NCI-H774 (cell line): ENCODE data around the gene DDX24.

Experiments
- DNase-seq: peaks from one replicate; lab custom pipeline; 2025; lab: John Stamatoyannopoulos, UW

Gene DDX24

DNA sequence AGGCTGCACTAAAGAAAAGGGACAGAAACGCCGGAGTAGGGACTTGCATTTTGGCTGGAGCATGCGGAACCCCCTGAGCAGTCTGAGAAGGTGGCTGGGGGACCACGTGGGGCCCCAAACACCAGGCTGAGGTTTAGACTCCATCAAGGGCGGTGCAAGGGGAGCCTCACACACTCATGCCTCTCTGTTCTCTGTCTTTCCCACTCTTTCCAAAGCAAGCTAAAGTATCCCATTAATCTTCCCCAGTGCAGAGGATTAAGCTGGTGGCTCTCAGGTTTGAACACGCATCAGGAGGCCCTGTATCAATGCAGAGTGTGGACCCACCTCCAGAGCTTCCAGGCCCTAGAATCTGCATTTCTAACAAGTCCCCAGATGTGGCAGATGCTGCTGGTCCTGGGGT, 70.4 kb downstream of the DDX24 start:
- DNase-seq, result no peak

DNA sequence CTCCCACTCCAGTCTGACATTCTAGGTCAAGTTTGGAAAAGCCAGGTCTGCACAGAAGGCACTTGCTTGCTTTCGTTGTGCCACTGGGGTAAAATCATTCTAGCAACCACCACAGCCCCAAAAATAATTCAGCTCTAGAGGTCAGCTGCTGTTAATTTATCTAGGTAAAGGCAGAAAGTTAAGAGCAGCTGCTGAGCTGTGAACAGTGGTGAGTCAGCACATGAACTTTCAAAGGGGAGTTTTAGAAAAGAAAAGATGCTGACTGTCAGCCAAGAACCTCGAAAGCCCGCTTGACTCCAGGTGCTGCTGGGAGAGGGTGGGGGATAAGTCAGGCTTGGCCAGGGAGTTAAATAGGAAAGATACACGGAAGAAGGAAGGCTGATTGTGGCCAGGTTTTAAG, 71.2 kb downstream of the DDX24 start:
- no peak for DNase-seq

DNA sequence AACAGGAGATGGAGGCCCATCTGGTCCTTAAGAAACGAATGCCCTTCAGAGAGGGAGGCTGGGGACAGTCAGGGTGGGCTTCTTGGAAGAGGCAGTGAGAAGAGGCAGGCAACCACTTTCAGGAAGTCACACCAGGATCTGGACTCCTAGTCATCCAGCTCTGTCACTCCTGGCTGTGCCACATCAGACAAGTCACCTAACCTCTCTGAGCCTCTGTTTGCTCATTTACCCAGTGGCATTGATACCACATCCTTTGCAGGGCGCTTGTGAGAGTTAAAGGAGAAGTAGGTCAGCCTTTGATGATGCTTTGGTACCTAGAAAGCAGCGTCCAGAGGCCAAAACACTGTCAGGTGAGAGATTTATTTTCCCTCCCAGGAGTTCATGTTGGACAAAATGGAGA, 72.8 kb downstream of the DDX24 start:
- no peak for DNase-seq

DNA sequence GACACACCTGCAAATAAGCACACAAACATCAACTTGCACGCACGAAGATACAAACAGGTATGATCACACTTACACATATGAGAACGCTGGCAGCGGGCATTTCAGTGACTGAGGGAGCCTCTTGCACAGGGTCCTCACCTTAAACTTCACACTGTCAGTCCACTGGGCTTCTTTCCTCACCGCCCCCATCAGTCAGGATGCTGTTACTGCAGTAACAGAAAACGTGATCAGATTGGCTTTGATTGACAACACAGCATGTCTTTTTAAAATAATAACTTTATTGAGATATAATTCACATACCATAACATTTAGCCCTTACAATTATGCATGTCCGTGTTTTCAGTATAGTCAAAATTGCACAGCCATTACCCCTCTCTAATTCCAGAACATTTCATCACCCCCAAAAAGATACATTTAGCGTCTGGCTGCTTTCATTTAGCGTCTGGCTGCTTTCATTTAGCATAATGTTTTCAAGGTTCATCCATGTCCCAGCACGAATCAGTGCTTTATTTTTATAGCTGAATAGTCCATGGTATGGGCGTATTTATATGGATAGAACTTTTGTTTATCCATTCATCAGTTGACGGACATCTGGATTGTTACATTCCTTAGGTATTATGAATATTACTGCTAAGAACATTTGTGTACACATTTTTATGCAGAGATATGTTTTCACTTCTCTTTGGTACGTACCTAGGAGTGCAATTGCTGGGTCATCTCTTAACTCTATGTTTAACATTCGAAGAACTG, 75.5 kb downstream of the DDX24 start:
- no peak for DNase-seq

DNA sequence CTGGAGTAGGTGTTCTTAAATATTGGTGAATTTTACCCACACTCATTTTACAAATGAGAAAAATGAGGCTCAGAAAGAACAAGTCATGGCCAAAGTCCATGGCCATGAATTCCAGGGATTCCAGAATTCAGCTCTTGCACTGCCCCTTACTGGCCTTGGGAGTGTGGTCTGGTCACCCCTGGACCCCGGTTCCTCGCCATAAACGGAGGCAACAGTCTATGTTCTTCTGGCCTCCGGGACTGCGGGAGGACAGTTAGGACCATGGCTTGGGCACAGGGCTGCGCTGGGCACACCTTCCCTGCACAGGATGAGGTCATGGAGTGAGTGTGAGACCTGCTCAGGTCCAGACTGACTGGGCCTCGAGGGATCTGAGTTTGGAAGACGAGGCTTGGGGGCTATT, 77.0 kb downstream of the DDX24 start:
- no peak for DNase-seq

DNA sequence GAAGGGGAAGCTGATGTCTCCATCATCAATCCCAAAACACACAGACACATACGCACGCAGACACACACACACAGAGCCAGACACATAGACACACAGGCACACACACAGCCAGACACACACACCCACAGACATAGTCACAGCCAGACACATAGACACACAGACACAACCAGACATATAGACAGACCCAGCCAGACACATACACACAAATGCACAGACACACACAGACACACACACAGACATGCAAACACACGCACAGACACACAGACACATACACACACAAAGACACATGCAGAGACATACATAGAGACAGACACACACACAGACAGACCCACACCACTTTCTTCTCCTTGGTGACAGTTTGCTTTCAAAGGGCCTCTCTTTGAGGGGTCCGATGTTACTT, 77.6 kb downstream of the DDX24 start:
- DNase-seq, result no peak

DNA sequence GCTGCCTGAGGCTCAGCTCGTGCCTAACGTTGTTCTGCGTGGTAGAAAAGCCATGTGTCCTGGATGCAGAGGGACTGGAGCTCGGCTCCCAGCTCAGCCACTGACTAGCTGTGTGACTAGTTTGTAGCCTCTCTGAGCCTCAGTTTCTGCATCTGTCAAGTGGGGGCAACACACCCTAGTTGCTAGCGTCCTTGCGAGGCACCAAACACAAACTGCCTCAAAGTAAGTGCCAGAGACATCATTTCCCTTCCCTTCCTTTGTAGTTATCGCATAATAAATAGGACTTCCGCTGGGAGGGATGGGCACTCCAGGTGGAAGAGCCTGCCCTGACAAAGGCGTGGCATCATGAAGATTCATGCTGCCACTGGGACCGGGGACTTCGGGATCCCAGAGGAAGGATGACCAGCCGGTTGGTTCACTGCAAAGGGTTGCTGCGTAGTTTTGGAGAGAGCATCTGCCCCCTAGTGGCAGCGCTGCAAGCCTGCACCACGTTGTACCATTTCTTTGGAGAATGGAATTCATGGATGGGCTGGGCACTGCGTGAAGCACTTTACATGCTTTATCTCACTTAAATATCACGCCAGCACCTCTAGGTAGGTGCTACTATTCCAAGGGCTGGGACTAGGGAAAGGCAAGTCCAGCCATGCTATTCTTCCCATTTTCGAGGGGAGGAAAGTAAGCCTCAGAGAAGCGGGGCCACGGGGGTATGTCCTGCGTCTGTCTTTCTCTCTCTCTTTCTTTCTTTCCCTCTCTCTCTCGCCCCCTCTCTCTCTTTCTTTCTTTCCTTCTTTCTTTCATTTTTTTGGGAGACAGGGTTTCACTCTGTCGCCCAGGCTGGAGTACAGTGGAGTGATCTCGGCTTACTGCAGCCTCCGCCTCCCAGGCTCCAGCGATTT, 79.3 kb downstream of the DDX24 start:
- DNase-seq, result peak; percentile 58

DNA sequence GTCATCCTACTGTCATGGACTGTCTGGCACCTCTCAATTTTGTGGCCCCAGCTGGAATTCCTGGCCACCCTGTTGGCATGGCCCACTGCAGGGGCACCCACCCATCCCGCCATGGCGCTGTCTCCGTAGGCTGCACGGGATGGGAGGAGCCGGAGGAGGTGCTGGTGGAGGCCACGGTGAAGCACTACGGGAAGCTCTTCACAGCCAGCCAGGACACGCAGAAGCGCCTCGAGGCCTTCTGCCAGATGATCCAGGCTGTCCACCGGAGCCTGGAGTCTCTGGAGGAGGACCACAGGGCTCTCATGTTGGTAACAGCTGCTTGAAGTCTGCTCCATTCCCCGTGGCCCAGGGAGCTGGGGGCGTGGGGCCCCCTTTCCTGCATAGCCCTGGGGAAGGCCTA, 80.0 kb downstream of the DDX24 start:
- DNase-seq, result no peak

DNA sequence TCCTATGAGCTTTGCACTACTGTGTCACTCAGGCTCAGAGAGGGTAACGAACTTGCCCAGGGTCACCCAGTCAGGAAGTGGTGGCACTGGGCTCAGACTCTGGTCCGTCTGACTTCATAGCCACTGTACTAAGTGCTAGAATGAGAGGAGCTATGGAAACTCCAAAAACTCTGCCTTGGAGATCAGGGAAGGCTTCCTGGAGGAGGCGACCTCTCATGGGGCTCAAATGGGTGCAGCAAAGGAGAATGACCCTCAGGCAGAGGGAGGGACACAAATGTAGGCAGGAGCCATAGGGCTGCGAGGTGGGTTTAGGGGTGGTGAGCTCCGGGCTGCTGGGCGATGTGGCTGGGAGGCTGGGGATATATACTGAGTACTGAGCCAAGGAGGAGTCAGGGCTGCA, 80.7 kb downstream of the DDX24 start:
- no peak for DNase-seq

DNA sequence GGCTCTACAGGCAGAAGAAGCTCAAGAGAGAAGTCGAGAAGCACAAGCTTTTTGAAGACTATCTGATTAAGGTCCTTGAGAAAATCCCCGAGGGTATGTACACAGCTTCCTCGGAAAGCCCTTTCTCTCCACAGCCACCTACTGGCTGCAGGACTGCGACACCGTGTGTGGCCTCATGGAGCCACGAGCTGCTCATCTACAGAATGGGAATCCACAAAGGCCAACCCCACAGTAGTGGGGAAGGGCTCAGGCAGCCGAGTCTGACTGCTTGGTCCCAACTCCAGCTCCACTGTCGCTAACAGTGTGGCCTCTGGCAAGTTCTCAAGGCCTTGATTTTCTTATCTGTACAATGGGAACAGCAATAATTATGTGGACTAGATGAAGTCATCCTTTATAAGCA, 81.4 kb downstream of the DDX24 start:
- no peak for DNase-seq

DNA sequence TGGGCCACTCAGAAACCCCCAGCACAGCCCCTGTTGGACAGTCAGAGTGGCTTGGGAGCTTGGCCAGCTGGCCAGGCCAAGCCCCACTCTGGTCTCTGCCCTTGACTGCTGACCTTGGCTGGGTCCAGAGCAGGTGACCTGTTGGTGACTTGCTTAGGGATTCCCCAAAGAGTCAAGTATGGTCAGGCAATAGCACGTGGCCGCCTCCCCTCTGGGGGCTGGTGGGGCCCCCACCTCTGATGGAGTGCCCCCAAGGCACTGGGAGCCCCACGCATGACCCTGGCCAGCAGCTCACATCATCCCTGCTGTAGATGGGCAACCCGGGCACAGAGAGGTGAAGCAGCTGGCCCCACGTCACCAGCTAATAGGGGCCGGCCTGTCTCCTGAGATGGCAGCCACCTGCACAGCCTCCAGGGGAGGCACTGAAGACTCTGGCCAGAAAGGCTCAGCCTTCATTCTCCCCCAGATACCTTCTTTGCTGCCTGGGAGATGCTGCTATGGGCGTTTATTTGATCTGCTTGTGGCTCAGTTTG, 82.1 kb downstream of the DDX24 start:
- no peak for DNase-seq
